HL-60 (cell line): ENCODE data around the gene ZSCAN5B.

Source experiments
- CTCF ChIP-seq: IDR thresholded peaks from one replicate; pipeline ENCODE4 v1.5.1; 2011; ENCODE audit warnings: low read length, control low read depth, inconsistent platforms; ENCODE audit not compliant: insufficient read depth
- GABPA ChIP-seq: IDR thresholded peaks from 2 replicates; pipeline ENCODE4 v1.6.1; 2012; ENCODE audit warnings: low read depth
- POLR2AphosphoS5 ChIP-seq: IDR thresholded peaks from 2 replicates; pipeline ENCODE4 v1.6.1; 2012; ENCODE audit warnings: low read depth
- REST ChIP-seq: IDR thresholded peaks from 2 replicates; pipeline ENCODE4 v1.6.1; 2012; ENCODE audit warnings: low read depth; ENCODE audit not compliant: insufficient replicate concordance

GRCh38 chr19:56148096-56148495 is 49.5 kb downstream of the ZSCAN5B start:
- TF ChIP-seq POLR2AphosphoS5 (no peak), CTCF (no peak), REST (no peak), GABPA (no peak)
